RWPE1 (cell line): Measurements from ENCODE around the gene BORCS5.

Source experiments
- CTCF ChIA-PET: fragments of 350-600 bp; sonication (Branson Sonifier 250); formaldehyde crosslinking; extraction: SDS; loops from one replicate; lab custom pipeline; 2021; lab: Yijun Ruan, JAX
- POLR2A ChIA-PET: fragments of 400-600 bp; formaldehyde crosslinking; extraction: SDS; loops from one replicate; lab custom pipeline; 2020; ENCODE audit warnings: antibody characterized with exemption; ENCODE audit not compliant: low non-redundant PET; lab: Yijun Ruan, JAX
- DNase-seq: peaks from one replicate; pipeline ENCODE4 v3.0.0; 2012; ENCODE audit warnings: low spot score
- H3K27ac ChIP-seq: fragments of 450-650 bp; 2 replicates; pipeline ENCODE4 v1.5.1; 2017
- CTCF ChIP-seq: fragments of 450-650 bp; conservative IDR thresholded peaks from 2 replicates; pipeline ENCODE4 v1.5.1; 2017; ENCODE audit warnings: low read depth, mild to moderate bottlenecking

Gene BORCS5

GRCh38 chr12:12474471-12474928 is 117.6 kb downstream of the BORCS5 start:
- TF ChIP-seq CTCF, result no peak
- ChIA-PET POLR2A (no interaction called here), CTCF (interaction anchor here (0.6 kb wide), 1 partner anchor 20 kb away, joined by 3 read pairs; no protein-coding TSS in a partner anchor)
- no peak for DNase-seq
- no peak overlapping the region for H3K27ac ChIP-seq

- ChIA-PET POLR2A (no interaction called here), CTCF (interaction anchor here (1.4 kb wide), 1 partner anchor 181 kb away, joined by 3 read pairs; no protein-coding TSS in a partner anchor)
- no peak for DNase-seq
- no peak overlapping the region for H3K27ac ChIP-seq
- TF ChIP-seq CTCF, result no peak
Observed at GRCh38 chr12:12474931-12475795, 118.3 kb downstream of the BORCS5 start.

- no peak for TF ChIP-seq CTCF
- DNase-seq, result no peak
- no peak overlapping the region for H3K27ac ChIP-seq
- ChIA-PET CTCF (interaction anchor here (1.4 kb wide), 1 partner anchor 179 kb away, joined by 3 read pairs; no protein-coding TSS in a partner anchor), POLR2A (no interaction called here)
Observed at GRCh38 chr12:12476857-12477531, 120.1 kb downstream of the BORCS5 start.

- no peak for TF ChIP-seq CTCF
- H3K27ac ChIP-seq, result no peak overlapping the region
- ChIA-PET CTCF (no interaction called here), POLR2A (no interaction called here)
- no peak for DNase-seq
Observed at GRCh38 chr12:12477532-12477890, 120.6 kb downstream of the BORCS5 start.

- no peak overlapping the region for H3K27ac ChIP-seq
- POLR2A ChIA-PET, result no interaction called here
- CTCF ChIA-PET, result no interaction called here
- DNase-seq, result no peak
- TF ChIP-seq CTCF, result no peak
Observed at GRCh38 chr12:12480074-12480473, 123.2 kb downstream of the BORCS5 start.

GRCh38 chr12:12481631-12482030 is 124.8 kb downstream of the BORCS5 start:
- ChIA-PET POLR2A (no interaction called here), CTCF (no interaction called here)
- TF ChIP-seq CTCF, result no peak
- no peak for DNase-seq
- H3K27ac ChIP-seq, result no peak overlapping the region
